SK-N-SH (cell line): ENCODE measurements around the gene PRTFDC1.

Experiments
- CHD2 ChIP-seq: fragments of 150-350 bp; IDR thresholded peaks from 2 replicates; pipeline ENCODE4 v1.6.1; 2018; ENCODE audit warnings: low read length; ENCODE audit not compliant: partially characterized antibody
- EP300 ChIP-seq, 2 experiments: IDR thresholded peaks; 2 replicates each; pipeline versions ENCODE4 v1.4.0 to v1.6.1; 2012; ENCODE audit warnings: borderline replicate concordance in 1 of 2, low read depth in 1 of 2, low read length in 1 of 2

DNA sequence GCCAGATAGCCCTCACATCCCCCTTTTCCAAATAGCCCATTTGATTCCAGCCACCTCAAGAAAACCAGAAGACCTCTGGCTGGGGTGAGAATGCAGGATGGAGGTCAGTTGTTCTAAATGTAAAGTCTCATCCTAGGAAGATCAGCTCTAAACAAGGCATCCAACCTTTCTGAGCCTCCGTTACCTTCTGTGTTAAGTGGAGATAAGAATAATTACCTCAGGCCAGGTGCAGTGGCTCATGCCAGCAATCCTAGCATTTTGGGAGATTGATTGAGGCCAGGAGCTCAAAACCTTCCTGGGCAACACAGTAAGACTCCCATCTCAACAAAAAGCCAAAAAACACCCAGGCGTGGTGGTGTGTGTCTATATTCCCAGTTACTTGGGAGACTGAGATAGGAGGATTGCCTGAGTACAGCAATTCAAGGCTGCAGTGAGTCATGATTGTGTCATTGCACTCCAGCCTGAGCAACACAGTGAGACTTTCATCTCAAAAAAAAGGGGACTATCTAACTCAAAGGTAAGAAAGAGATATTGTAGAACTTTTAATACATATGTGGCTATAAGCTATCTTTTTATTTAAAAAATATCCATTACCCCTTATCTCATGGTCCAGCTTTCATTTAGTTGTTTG is 43.5 kb downstream of the PRTFDC1 start:
- TF ChIP-seq EP300 (IDR thresholded peaks at IDR 0.05; ENCODE audit: borderline replicate concordance in 1 of 2, low read depth in 1 of 2, low read length in 1 of 2) (no peak), CHD2 (no peak)
